Astrocyte of the cerebellum (primary cell): ENCODE measurements around the gene TVP23C.
"Not testable (repeated sequence)": the region's sequence is repeated elsewhere in the genome, so short reads cannot be mapped to it uniquely, and the experiment has no call there.

Source experiments
- DNase-seq: peaks from one replicate; pipeline ENCODE4 v3.0.0-alpha.2; 2011; ENCODE audit warnings: low read depth
- H3K4me3 ChIP-seq: 2 replicates; pipeline ENCODE4 v1.5.1; 2011; ENCODE audit warnings: mild to moderate bottlenecking, low read depth, low read length, moderate library complexity
- in situ Hi-C: cut with HindIII; loops from 2 replicates; pipeline ENCODE4 v1.10.0; 2017; ENCODE audit warnings: low sequenced_read_pairs
- TF ChIP-seq, protein P1 (sequence below): IDR thresholded peaks from 2 replicates; pipeline ENCODE4 v1.5.1; 2012; ENCODE audit warnings: low read length, low read depth, moderate library complexity, mild to moderate bottlenecking; ENCODE audit errors: missing control alignments

The TVP23C gene

DNA sequence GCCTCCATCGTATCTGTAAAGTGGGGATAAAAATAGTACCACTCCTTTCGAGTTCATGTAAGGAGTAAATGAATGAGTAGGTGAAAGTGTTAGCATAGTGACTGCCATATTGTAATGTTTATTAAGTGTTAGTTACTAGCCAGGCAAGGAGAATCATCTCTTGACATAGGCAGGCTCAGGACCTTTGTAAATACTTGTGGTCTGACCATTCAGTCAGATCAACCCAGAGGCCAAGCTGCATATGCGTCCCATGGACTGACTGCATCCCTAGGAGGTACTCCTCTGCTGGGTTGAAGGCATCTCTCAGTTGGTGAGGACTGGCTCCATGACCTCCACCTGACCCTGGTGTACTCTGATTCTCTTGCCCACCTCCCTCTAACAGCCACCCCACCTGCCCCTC is 55.4 kb downstream of the TVP23C start:
- H3K4me3 ChIP-seq = no peak overlapping the region
- in situ Hi-C loops = no loop called here
- DNase-seq = no peak
- TF ChIP-seq, protein P1, sequence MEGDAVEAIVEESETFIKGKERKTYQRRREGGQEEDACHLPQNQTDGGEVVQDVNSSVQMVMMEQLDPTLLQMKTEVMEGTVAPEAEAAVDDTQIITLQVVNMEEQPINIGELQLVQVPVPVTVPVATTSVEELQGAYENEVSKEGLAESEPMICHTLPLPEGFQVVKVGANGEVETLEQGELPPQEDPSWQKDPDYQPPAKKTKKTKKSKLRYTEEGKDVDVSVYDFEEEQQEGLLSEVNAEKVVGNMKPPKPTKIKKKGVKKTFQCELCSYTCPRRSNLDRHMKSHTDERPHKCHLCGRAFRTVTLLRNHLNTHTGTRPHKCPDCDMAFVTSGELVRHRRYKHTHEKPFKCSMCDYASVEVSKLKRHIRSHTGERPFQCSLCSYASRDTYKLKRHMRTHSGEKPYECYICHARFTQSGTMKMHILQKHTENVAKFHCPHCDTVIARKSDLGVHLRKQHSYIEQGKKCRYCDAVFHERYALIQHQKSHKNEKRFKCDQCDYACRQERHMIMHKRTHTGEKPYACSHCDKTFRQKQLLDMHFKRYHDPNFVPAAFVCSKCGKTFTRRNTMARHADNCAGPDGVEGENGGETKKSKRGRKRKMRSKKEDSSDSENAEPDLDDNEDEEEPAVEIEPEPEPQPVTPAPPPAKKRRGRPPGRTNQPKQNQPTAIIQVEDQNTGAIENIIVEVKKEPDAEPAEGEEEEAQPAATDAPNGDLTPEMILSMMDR = no peak

- DNase-seq = no peak
- no peak overlapping the region for H3K4me3 ChIP-seq
- in situ Hi-C loops = no loop called here
- TF ChIP-seq, protein P1 = no peak
Measured at GRCh38 chr17:15507001-15507400, 56.3 kb downstream of the TVP23C start.

GRCh38 chr17:15505708-15506107 is 57.6 kb downstream of the TVP23C start:
- in situ Hi-C loops, H3K4me3 ChIP-seq, DNase-seq: not testable (repeated sequence)

GRCh38 chr17:15503731-15504130 is 59.6 kb downstream of the TVP23C start:
- TF ChIP-seq, protein P1 = no peak
- DNase-seq = no peak
- no peak overlapping the region for H3K4me3 ChIP-seq
- in situ Hi-C loops = no loop called here

DNA sequence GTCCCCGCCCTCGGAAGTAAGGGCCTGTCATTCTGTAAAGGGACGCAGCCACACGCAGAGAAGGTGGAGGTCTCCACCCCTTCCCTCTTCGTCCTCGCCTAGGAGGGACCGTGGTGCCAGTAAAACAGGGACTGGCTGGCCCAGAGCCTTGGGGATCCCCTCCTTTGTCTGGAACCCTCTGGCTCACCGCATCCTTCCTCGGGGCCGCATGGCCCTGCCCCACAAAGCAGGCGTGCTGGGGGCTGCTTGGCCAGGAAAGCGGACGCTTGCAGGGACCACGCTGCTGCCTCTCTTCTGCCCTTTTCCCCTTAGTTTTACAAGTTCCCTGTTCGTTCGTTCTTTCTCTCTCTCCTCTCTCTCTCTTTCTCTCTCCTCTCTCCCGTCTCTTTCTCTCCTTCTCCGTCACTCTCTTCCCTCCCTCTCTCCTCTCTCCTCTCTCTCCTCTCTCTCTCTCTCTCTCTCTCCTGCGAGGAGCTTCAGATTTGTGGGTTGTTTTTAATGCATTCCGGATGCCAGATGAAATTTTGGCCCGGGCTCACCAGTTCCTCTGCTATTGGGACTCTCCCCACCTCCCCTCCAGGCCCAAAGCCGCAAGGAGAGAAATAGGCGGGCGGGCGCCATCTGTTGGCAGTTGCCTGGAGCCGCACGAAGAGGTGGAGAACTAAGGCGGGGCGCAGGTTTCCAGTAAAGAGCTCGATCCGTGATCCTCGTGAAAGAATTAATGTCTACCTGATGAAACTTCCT is 60.7 kb downstream of the TVP23C start:
- peak overlapping the region; percentile 5 for H3K4me3 ChIP-seq
- in situ Hi-C loops = no loop called here
- peak; percentile 90 for DNase-seq
- TF ChIP-seq, protein P1 = peak; percentile 95

- in situ Hi-C loops = no loop called here
- H3K4me3 ChIP-seq = no peak overlapping the region
Measured at GRCh38 chr17:15501793-15502192, 61.5 kb downstream of the TVP23C start.

DNA sequence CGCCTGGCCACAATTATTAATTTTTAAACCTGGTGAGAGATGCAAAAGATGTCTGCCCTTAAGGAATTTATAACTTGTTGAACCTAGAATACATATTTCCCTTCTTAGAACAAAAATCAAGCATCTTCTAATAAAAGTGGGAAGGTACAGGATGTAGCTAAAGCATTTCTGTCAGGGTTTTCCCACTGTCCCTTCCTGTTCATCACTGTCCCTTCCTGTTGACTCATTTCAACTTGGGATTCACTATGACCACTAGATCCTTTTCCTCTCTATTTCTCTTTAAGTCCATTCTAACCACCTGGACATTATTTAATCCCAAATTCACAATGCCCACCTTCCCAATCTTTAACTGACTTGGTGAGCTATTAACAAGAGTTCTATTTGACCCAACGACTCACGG is 62.0 kb downstream of the TVP23C start:
- in situ Hi-C loops = no loop called here
- H3K4me3 ChIP-seq = no peak overlapping the region
- TF ChIP-seq, protein P1 = no peak
- DNase-seq = no peak

More at GRCh38 chr17:15501793-15502192, 61.5 kb downstream of the TVP23C start:
- DNase-seq = no peak
- TF ChIP-seq, protein P1 = no peak
